ENCODE measurements around the gene PARD3.
"Not testable (repeated sequence)": the region's sequence is repeated elsewhere in the genome, so short reads cannot be mapped to it uniquely, and the experiment has no call there.

The PARD3 gene

GRCh38 chr10:34439386-34439785, 375.7 kb downstream of the PARD3 start:
- DNase-seq, result not testable (repeated sequence)

GRCh38 chr10:34438741-34439140, 376.4 kb downstream of the PARD3 start:
- no peak for DNase-seq

GRCh38 chr10:34437906-34438305, 377.2 kb downstream of the PARD3 start:
- DNase-seq, result no peak

GRCh38 chr10:34434119-34434594, 380.9 kb downstream of the PARD3 start:
- DNase-seq, result no peak

GRCh38 chr10:34433241-34434076, 381.6 kb downstream of the PARD3 start:
- DNase-seq, result no peak

- no peak for DNase-seq
These were observed 382.5 kb downstream of the PARD3 start for GRCh38 chr10:34432589-34432988.

- DNase-seq, result no peak
These were observed 384.4 kb downstream of the PARD3 start for GRCh38 chr10:34430685-34431084.

- DNase-seq, result no peak
These were observed 386.6 kb downstream of the PARD3 start for GRCh38 chr10:34428501-34428900.

GRCh38 chr10:34427911-34428216, 387.2 kb downstream of the PARD3 start:
- DNase-seq, result no peak

GRCh38 chr10:34427158-34427910, 387.8 kb downstream of the PARD3 start:
- not testable (repeated sequence) for DNase-seq

GRCh38 chr10:34426538-34427157, 388.4 kb downstream of the PARD3 start:
- DNase-seq, result not testable (repeated sequence)

- no peak for DNase-seq
These were observed 389.1 kb downstream of the PARD3 start for GRCh38 chr10:34426041-34426440.

GRCh38 chr10:34423673-34424625, 391.1 kb downstream of the PARD3 start:
- no peak for DNase-seq

GRCh38 chr10:34420795-34421194, 394.3 kb downstream of the PARD3 start:
- no peak for DNase-seq

- DNase-seq, result no peak
These were observed 394.8 kb downstream of the PARD3 start for GRCh38 chr10:34420273-34420672.

- no peak for DNase-seq
These were observed 400.1 kb downstream of the PARD3 start for GRCh38 chr10:34415039-34415438.

GRCh38 chr10:34413756-34414587, 401.1 kb downstream of the PARD3 start:
- no peak for DNase-seq

GRCh38 chr10:34413214-34413613, 401.9 kb downstream of the PARD3 start:
- DNase-seq, result no peak

- DNase-seq, result no peak
These were observed 406.1 kb downstream of the PARD3 start for GRCh38 chr10:34408956-34409355.

- DNase-seq, result no peak
These were observed 406.7 kb downstream of the PARD3 start for GRCh38 chr10:34408381-34408780.

- DNase-seq, result no peak
These were observed 407.7 kb downstream of the PARD3 start for GRCh38 chr10:34407324-34407805.
